ENCODE data around the gene NEDD8. TPM values are rescaled to one million over a fixed set of nuclear protein-coding genes. Genes with fewer than 3 reads are reported as not detected.

The NEDD8 gene
- total RNA-seq, 1 experiment from 2014 or later = 214 TPM

GRCh38 chr14:24215495-24216344 lies 16.4 kb downstream of the NEDD8 start, which contains the start of gene MDP1:
Gene MDP1, minus strand, starts transcription at chr14:24216066. Its CDS starts 111 bp downstream, at chr14:24215955.
- Mint-ChIP-seq H3K27me3 (ENCODE audit: low read depth) (no peaks in the 10 kb centered on the region; the same call in 1 of the 2 replicates), H3K27ac (peak within 1 kb of the TSS; percentile 93 to 95 (median 93))

More at GRCh38 chr14:24215495-24216344, 16.4 kb downstream of the NEDD8 start, which contains the start of gene MDP1:
- Histone ChIP-seq H2BK15ac (ENCODE audit: low read depth, low read length) (no peak within 1 kb of the TSS), H2BK12ac (ENCODE audit: insufficient read length, low read depth, low read length) (no peak within 1 kb of the TSS), H3T11ph (ENCODE audit: low read length) (no peak within 1 kb of the TSS), H3K9me3 (ENCODE audit: control insufficient read depth, low read depth, low read length) (no peaks in the 10 kb centered on the region), H3K56ac (ENCODE audit: insufficient read length, low read depth, low read length) (no peak within 1 kb of the TSS), H2BK5ac (ENCODE audit: insufficient read length, low read length) (no peak within 1 kb of the TSS), H3K18ac (ENCODE audit: insufficient read length, low read depth, low read length) (peak within 1 kb of the TSS; percentile 3), H4K5ac (ENCODE audit: insufficient read length, low read depth, low read length) (no peak within 1 kb of the TSS), H3K9ac (ENCODE audit: extremely low read depth, insufficient read length, low read length) (peak within 1 kb of the TSS; percentile 64), H4K8ac (replicated peaks; ENCODE audit: insufficient read length, low read depth, low read length) (no peak within 1 kb of the TSS), H3K4ac (ENCODE audit: low read depth, low read length) (no peak within 1 kb of the TSS), H3K79me1 (ENCODE audit: insufficient read depth, low read depth, low read length, poor library complexity, severe bottlenecking) (peaks cover 8% of the 10 kb centered on the region), H2AK5ac (ENCODE audit: insufficient read length, low read length) (no peak within 1 kb of the TSS), H4K20me1 (ENCODE audit: control insufficient read depth, insufficient read depth, insufficient read length) (no peaks in the 10 kb centered on the region), H2BK120ac (ENCODE audit: low read depth, low read length, poor library complexity, severe bottlenecking) (no peak within 1 kb of the TSS), H4K91ac (ENCODE audit: insufficient read length, low read depth, low read length) (no peak within 1 kb of the TSS), H2BK20ac (ENCODE audit: low read depth, low read length, poor library complexity, severe bottlenecking) (no peak within 1 kb of the TSS), H3K23me2 (ENCODE audit: insufficient read length, low read depth, low read length, poor library complexity, severe bottlenecking) (peaks cover 11% of the 10 kb centered on the region), H3K14ac (ENCODE audit: insufficient read depth, low read length) (0 out of 2 replicates have a peak within 1 kb of the TSS, but pooled peaks have one; percentile 10), H3K27ac (ENCODE audit: insufficient read length, low read depth, low read length) (no peak within 1 kb of the TSS), H3K27me3 (ENCODE audit: insufficient read depth, low read length) (no peaks in the 10 kb centered on the region), H3K23ac (ENCODE audit: insufficient read length, low read depth, low read length) (no peak within 1 kb of the TSS), H3K4me1 (ENCODE audit: insufficient read depth, low read length) (no peaks in the 10 kb centered on the region), H3K79me2 (ENCODE audit: insufficient read depth, low read length) (no peaks in the 10 kb centered on the region), H3K4me2 (ENCODE audit: insufficient read depth, insufficient read length, low read length) (peak within 1 kb of the TSS; percentile 56), H2AFZ (ENCODE audit: low read length) (no peak within 1 kb of the TSS)
- Mint-ChIP-seq H3K9me3 (no peaks in the 10 kb centered on the region; a peak in 1 of 5 replicates), H3K36me3 (ENCODE audit: insufficient read depth in 1 of 3, low read depth in 3 of 3) (peaks cover 0 to 23% (median 16%) of the 10 kb centered on the region in 3 experiments; a peak in 5 of 7 replicates), H3K4me3 (peak within 1 kb of the TSS; percentile 94 to 96), H3K4me1 (peaks cover 18 to 26% of the 10 kb centered on the region in 2 experiments)
- DNase-seq = peak; percentile 86
- no CpG with 5 or more reads among the region's 40 CpGs for WGBS (ENCODE audit: extremely low coverage, insufficient read length, low lambda C conversion rate)
- TF ChIP-seq CTCF (conservative IDR thresholded peaks at IDR 0.05) = peak; percentile 71
